Kidney glomerular epithelial cell (primary cell): ENCODE results near the gene MSN.
"Not testable (repeated sequence)": the region's sequence is repeated elsewhere in the genome, so short reads cannot be mapped to it uniquely, and the experiment has no call there.

Experiments
- DNase-seq: peaks from one replicate; lab custom pipeline; 2025; lab: John Stamatoyannopoulos, UW

Gene MSN

GRCh38 chrX:65720381-65720964 is 53.0 kb downstream of the MSN start:
- DNase-seq = no peak

- no peak for DNase-seq
These were observed 56.3 kb downstream of the MSN start for GRCh38 chrX:65723706-65724105.

GRCh38 chrX:65726715-65727114 is 59.3 kb downstream of the MSN start:
- no peak for DNase-seq

GRCh38 chrX:65731684-65732289 is 64.3 kb downstream of the MSN start:
- DNase-seq = no peak

- no peak for DNase-seq
These were observed 73.5 kb downstream of the MSN start for GRCh38 chrX:65740909-65741308.

GRCh38 chrX:65741823-65742222 is 74.4 kb downstream of the MSN start:
- DNase-seq = no peak

- no peak for DNase-seq
These were observed 77.5 kb downstream of the MSN start for GRCh38 chrX:65744965-65745364.

- DNase-seq = no peak
These were observed 78.0 kb downstream of the MSN start for GRCh38 chrX:65745427-65745826.

GRCh38 chrX:65745992-65746391 is 78.5 kb downstream of the MSN start:
- DNase-seq = no peak

GRCh38 chrX:65750674-65751469 is 83.4 kb downstream of the MSN start:
- DNase-seq = no peak

GRCh38 chrX:65751519-65751918 is 84.1 kb downstream of the MSN start:
- DNase-seq = no peak

- DNase-seq = no peak
These were observed 84.8 kb downstream of the MSN start for GRCh38 chrX:65752294-65752693.

GRCh38 chrX:65755786-65756185 is 88.3 kb downstream of the MSN start:
- no peak for DNase-seq

GRCh38 chrX:65757943-65758342 is 90.5 kb downstream of the MSN start:
- no peak for DNase-seq

GRCh38 chrX:65758505-65758904 is 91.1 kb downstream of the MSN start:
- DNase-seq = no peak

GRCh38 chrX:65759525-65759924 is 92.1 kb downstream of the MSN start:
- not testable (repeated sequence) for DNase-seq

- DNase-seq = no peak
These were observed 102.3 kb downstream of the MSN start for GRCh38 chrX:65769564-65770292.

- DNase-seq = no peak
These were observed 105.4 kb downstream of the MSN start for GRCh38 chrX:65772842-65773241.

GRCh38 chrX:65781845-65782244 is 114.4 kb downstream of the MSN start:
- DNase-seq = no peak

GRCh38 chrX:65783746-65784145 is 116.3 kb downstream of the MSN start:
- DNase-seq = no peak
